ENCODE data around the gene RPRD1B. TPM values are rescaled to one million over a fixed set of nuclear protein-coding genes. Genes with fewer than 3 reads are reported as not detected.

The RPRD1B gene
- total RNA-seq, 2 experiments from 2014 or later = 34.1 to 37.4 TPM

DNA sequence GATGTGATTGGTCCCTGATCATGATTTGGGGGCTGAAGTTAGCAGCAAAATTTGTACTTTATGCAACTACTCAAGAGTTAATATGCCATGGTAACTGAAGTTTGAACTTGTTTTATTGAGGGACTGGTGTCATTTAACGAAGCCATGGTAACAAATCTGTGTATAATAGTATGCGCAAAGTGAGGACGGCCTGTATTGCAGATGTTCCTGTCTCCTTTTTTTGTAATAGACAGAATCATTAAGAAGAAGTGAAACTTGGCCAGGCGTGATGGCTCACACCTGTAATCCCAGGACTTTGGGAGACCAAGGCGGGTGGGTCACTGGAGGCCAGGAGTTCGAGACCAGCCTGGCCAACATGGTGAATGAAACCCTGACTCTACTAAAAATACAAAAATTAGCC, 22.3 kb downstream of the RPRD1B start:
- H3K36me3 Mint-ChIP-seq = peaks cover 27% of the 10 kb centered on the region
- ATAC-seq (no peak), DNase-seq (no peak)
- CTCF ChIA-PET = interaction anchor here (4.3 kb wide), 1 partner anchor 166 kb away, joined by 80 read pairs; no protein-coding TSS in a partner anchor
- H3K4me3 Mint-ChIP-seq = no peak overlapping the region
- no peaks in the 10 kb centered on the region for H3K27me3 Mint-ChIP-seq
- peaks cover 28% of the 10 kb centered on the region for H3K4me1 Mint-ChIP-seq
- no peaks in the 10 kb centered on the region for H3K9me3 Mint-ChIP-seq (ENCODE audit: low read depth)
- no peak overlapping the region for H3K27ac Mint-ChIP-seq

DNA sequence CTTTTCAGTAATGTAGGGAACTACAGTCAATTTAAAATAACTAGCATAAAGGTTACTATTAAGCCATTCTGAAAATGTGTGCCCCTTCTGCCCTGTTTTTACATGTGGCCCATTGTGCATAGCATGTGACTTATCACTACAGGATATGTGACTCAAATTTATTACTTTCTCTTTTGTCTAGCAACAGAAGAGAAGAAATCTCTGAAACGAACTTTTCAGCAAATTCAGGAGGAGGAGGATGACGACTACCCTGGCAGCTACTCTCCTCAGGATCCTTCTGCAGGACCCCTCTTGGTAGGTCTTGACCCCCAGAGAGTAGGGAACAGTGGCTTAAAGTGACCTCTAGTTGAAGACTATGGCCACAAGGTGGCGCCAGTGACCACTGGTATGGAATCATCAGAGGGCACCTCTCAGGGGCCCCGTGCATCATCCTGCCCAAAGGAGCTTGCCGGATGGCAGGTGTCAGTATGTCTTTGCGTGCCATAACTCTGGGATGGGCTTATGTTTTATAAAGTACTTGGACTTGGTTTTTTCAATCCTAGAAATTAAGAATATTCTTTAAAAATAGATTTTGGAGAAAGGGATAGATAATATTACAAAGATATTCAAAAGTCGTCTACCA, 23.9 kb downstream of the RPRD1B start:
- H3K4me1 Mint-ChIP-seq = peaks cover 24% of the 10 kb centered on the region
- H3K9me3 Mint-ChIP-seq (ENCODE audit: low read depth) = no peaks in the 10 kb centered on the region
- DNase-seq (peak; percentile 82), ATAC-seq (peak; percentile 88)
- CTCF ChIA-PET = interaction anchor here (0.7 to 4.4 kb wide), 27 partner anchors 9 to 511 kb away, joined by 3 to 80 read pairs (median 4); partner anchors contain the start of genes RPRD1B, TGM2 and TTI1
- H3K4me3 Mint-ChIP-seq = no peak overlapping the region
- H3K27me3 Mint-ChIP-seq = no peaks in the 10 kb centered on the region
- peak overlapping the region; percentile 44 for H3K27ac Mint-ChIP-seq
- H3K36me3 Mint-ChIP-seq = peaks cover 21% of the 10 kb centered on the region

DNA sequence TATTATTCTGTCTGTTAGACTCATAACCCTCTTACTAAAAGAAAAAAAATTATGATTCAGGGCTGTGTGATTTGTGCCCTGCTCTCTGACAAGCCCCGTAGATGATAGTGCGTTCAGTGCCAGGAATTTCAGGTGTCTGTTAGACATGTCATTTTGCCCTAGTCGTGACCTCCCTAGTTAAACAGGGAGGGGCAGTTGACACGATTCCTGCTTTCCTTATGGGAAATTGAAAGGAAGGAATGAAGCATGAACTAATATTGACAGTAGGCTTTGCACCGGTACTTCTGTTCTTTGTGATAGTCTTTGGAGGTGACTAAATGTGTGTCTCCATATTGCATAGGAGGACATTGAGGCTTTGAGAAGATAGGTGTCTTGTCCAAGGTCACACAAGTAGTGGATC, 26.3 kb downstream of the RPRD1B start:
- H3K4me3 Mint-ChIP-seq = no peak overlapping the region
- ATAC-seq (no peak), DNase-seq (no peak)
- CTCF ChIA-PET = interaction anchor here (0.9 to 4.4 kb wide), 6 partner anchors 13 to 252 kb away, joined by 3 to 80 read pairs (median 16); partner anchors contain the start of gene TGM2
- H3K4me1 Mint-ChIP-seq = peaks cover 26% of the 10 kb centered on the region
- no peaks in the 10 kb centered on the region for H3K27me3 Mint-ChIP-seq
- no peak overlapping the region for H3K27ac Mint-ChIP-seq
- H3K9me3 Mint-ChIP-seq (ENCODE audit: low read depth) = no peaks in the 10 kb centered on the region
- peaks cover 22% of the 10 kb centered on the region for H3K36me3 Mint-ChIP-seq

DNA sequence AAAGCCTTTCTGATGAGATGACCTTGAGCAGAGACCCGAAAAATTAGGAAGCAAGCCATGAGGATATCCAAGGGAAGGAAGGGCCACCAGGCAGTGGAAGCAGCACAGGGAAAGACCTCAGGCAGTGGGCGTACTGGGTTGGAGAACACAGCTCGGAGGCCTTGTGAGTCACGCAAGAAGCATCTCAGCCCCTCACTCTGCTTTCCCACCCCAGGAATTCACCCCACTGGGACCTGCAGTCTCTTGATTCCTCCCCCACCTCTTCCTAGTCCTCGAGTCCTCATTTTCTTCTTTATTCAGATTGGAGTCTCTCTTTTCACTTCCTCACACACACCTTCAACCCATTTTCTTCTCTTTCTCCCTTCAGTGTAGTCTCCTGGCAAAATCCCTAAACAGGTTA, 27.0 kb downstream of the RPRD1B start:
- no peak for DNase-seq
- CTCF ChIA-PET = interaction anchor here (0.7 to 4.4 kb wide), 5 partner anchors 13 to 251 kb away, joined by 3 to 32 read pairs (median 3); no protein-coding TSS in a partner anchor

DNA sequence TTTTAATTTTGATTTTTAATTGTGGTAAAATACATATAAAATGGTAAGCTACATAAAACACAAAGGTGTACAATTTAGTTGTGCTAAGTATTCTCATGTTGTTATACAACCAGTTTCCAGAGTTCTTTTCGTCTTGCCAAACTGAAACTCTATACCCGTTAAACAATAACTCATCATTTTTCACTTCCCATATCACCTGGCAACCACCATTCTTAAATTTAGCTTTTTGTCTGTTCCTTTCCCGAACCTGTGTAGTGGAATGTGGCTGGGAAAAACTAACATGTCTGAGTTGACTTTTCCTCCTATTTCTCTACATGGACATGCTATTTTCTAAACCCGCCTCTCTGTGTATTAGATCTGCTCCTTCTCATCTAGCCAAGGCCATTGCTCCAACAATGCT, 27.6 kb downstream of the RPRD1B start:
- Mint-ChIP-seq H3K36me3 (peaks cover 29% of the 10 kb centered on the region), H3K27me3 (no peaks in the 10 kb centered on the region), H3K4me3 (no peak overlapping the region), H3K27ac (no peak overlapping the region), H3K4me1 (peaks cover 19% of the 10 kb centered on the region), H3K9me3 (ENCODE audit: low read depth) (no peaks in the 10 kb centered on the region)
- DNase-seq (no peak), ATAC-seq (no peak)
- CTCF ChIA-PET = interaction anchor here (0.7 to 4.4 kb wide), 4 partner anchors 12 to 251 kb away, joined by 3 to 32 read pairs (median 4); no protein-coding TSS in a partner anchor

More for the DNA sequence above, 27.0 kb downstream of the RPRD1B start:
- H3K27me3 Mint-ChIP-seq = no peaks in the 10 kb centered on the region
- peaks cover 24% of the 10 kb centered on the region for H3K36me3 Mint-ChIP-seq
- ATAC-seq = no peak
- no peak overlapping the region for H3K4me3 Mint-ChIP-seq
- H3K27ac Mint-ChIP-seq = no peak overlapping the region
- no peaks in the 10 kb centered on the region for H3K9me3 Mint-ChIP-seq (ENCODE audit: low read depth)
- H3K4me1 Mint-ChIP-seq = peaks cover 22% of the 10 kb centered on the region

DNA sequence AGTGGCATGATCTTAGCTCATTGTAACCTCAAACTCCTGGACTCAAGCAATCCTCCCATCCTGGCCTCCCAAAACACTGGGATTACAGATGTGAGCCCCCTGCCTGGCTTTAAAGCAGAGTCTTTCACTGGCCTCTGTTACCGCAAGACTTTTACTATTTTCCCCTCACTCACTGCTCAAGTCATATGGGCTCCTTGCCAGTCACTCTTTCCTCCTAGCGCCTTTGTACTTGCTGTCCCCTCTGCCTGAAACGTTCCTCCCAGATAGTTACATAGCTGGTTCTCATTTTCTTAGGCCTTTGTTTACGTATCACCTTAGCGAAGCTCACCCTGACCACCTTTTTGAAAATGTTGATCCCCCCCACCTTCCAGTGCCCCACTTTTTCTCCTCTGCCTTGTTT, 29.3 kb downstream of the RPRD1B start:
- Mint-ChIP-seq H3K27me3 (no peaks in the 10 kb centered on the region), H3K9me3 (ENCODE audit: low read depth) (no peaks in the 10 kb centered on the region), H3K36me3 (peaks cover 43% of the 10 kb centered on the region), H3K4me3 (no peak overlapping the region), H3K27ac (no peak overlapping the region), H3K4me1 (peaks cover 12% of the 10 kb centered on the region)
- CTCF ChIA-PET = interaction anchor here (0.9 to 1.9 kb wide), 2 partner anchors 10 to 158 kb away, joined by 6 to 8 read pairs; no protein-coding TSS in a partner anchor
- no peak for ATAC-seq
- DNase-seq = no peak

DNA sequence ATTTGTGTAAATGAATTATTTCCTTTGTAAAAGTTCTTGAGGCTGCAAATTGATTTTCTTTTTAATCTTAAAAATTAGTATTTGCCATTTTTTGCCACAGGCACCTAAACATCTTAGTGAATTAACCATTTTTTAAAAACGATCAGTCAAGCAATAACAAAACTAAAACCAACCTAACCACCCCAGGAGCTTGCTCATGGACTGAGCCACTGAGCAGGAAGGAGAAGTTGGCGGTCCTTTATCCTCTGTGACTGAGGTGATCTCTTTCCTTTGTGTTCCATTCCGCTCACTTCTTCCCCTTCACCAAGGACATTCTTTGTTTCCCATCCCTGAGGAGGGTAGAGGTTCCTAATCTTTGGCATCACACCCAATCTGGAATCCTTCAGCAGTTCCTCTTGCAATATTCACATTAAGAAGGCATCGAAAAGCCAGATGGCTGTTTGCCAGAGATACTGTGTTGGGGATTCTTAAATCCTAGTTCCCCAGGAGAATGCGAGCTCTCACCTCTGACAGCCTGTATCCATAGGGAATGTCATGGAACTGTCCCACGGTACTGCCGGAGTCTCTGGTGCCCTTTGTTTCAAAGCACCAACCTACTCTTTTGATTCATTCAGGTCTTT, 30.5 kb downstream of the RPRD1B start:
- CTCF ChIA-PET = interaction anchor here (0.8 to 1.9 kb wide), 2 partner anchors 9 to 157 kb away, joined by 3 to 8 read pairs; no protein-coding TSS in a partner anchor
- H3K9me3 Mint-ChIP-seq (ENCODE audit: low read depth) = no peaks in the 10 kb centered on the region
- no peak overlapping the region for H3K4me3 Mint-ChIP-seq
- H3K27ac Mint-ChIP-seq = no peak overlapping the region
- H3K36me3 Mint-ChIP-seq = peaks cover 47% of the 10 kb centered on the region
- peaks cover 12% of the 10 kb centered on the region for H3K4me1 Mint-ChIP-seq
- no peaks in the 10 kb centered on the region for H3K27me3 Mint-ChIP-seq
- ATAC-seq = no peak
- no peak for DNase-seq

DNA sequence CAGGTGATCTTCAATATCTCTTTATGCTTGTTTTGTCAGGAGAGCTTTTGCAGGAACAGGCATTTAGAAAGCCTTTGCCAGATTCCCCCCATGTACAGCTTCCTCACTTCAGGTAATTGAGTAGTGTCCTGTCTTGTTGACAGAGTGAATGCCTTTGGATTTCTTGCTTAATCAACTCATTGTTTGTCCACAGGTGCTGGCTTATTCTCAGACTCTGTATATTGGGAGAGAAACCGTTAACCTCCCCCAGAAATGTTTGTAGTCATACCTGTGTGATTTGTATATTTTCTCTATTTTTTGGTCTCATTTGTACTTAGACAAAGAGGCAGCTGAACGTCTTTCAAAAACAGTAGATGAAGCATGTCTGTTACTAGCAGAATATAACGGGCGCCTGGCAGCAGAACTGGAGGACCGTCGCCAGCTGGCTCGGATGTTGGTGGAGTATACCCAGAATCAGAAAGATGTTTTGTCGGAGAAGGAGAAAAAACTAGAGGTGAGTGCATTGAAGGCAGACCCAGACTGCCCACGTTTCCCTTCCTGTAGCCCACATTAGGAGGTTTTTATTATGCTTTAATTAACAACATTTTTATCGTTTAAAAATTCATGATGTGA, 32.3 kb downstream of the RPRD1B start:
- Mint-ChIP-seq H3K27ac (no peak overlapping the region), H3K4me1 (peaks cover 2% of the 10 kb centered on the region), H3K36me3 (peaks cover 43% of the 10 kb centered on the region), H3K4me3 (no peak overlapping the region), H3K9me3 (ENCODE audit: low read depth) (no peaks in the 10 kb centered on the region), H3K27me3 (no peaks in the 10 kb centered on the region)
- DNase-seq (no peak), ATAC-seq (no peak)
- CTCF ChIA-PET = no interaction called here

DNA sequence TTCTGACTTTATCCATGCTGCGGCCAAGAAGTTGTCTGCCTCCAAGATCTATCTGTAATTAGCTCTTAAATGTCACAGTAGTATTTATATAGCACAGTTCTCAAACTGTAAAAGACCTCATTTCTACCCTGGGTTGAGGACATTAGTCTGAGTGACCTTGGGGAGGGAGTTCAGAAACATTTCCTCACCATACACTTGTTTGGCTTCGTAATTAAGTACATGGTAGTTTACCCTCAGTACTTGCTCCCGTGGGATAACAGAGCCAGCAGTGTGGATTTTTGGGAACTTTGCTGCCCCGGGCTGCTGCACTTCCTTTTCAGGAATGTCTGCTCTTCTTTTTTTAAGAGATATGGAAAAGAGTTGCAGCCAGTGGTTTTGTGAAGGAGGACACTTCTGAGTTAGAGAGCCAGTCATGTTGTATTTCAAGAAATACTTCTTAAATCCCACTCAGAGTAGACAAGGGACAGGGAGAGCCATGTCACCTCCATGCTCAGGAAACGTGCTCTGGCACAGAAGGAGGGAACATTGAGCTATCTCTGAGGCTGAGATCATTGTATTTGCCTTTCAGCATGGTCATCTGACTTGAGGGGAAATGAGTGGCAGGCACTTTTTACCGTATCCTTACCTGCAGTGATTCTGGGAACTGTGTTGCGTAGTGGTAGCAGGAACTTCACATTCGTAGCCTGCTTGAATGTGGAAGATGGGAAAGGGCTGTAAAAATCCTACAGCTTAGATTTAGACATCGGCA, 33.6 kb downstream of the RPRD1B start:
- Mint-ChIP-seq H3K4me3 (no peak overlapping the region), H3K27me3 (no peaks in the 10 kb centered on the region), H3K9me3 (ENCODE audit: low read depth) (peaks cover 5% of the 10 kb centered on the region), H3K36me3 (peaks cover 54% of the 10 kb centered on the region), H3K27ac (no peak overlapping the region), H3K4me1 (peaks cover 2% of the 10 kb centered on the region)
- CTCF ChIA-PET = interaction anchor here (1.3 to 1.4 kb wide), 2 partner anchors 9 to 154 kb away, joined by 3 to 4 read pairs; no protein-coding TSS in a partner anchor
- ATAC-seq (no peak), DNase-seq (no peak)

DNA sequence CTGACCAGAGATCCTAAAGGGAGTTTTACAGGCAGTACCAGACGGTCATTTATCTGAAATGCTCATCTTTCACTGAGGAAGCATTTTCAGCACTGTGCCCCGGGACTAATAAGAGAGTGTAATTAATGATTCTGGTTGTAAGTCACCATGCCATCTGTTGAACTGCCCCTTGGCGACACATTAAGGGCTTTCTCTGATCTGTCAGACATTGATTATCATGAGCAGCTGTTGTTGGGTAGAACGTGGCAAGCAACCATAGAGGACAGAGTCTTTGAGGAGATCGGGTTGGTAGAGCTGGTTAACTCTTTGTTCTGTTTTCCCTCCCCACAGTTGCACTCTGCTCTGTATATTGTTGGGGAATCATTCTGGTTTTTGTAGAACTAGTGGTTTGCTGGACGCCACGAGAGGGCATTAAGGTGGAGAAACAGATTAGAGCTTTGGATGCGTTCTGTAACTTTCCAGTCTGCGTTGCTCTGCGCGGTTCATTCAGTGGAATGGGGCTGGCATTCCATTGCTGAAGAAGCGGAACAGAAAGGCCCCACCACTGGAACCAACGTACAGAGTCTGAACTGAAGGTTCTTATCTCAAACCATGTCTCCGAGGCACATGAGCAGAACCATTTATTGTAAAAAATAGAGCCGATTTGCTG, 34.3 kb downstream of the RPRD1B start:
- CTCF ChIA-PET = interaction anchor here (1.3 to 1.4 kb wide), 2 partner anchors 10 to 153 kb away, joined by 3 to 4 read pairs; no protein-coding TSS in a partner anchor
- DNase-seq (no peak), ATAC-seq (no peak)
- Mint-ChIP-seq H3K36me3 (peaks cover 61% of the 10 kb centered on the region), H3K9me3 (ENCODE audit: low read depth) (peaks cover 5% of the 10 kb centered on the region), H3K27ac (no peak overlapping the region), H3K4me1 (peaks cover 2% of the 10 kb centered on the region), H3K27me3 (no peaks in the 10 kb centered on the region), H3K4me3 (no peak overlapping the region)

DNA sequence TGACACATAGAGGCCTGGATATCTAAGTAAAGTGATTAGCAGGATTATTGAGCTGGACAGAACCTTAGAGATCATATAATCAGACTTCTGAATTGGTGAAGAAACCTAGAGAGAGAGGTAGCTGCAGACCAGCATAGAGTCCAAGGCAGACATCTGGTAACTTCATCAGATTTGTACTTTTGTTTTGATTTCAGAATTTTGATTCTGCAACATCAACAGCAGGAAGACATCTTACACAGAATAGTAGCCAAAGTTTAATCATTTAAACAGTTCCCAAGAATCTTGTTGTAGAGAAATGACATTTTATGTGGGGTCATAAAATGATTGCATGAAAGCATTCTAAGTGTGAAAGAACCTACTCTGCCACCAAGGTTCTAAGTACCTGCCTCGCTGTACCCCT, 39.4 kb downstream of the RPRD1B start:
- peaks cover 66% of the 10 kb centered on the region for H3K36me3 Mint-ChIP-seq
- no peak for DNase-seq
- no peaks in the 10 kb centered on the region for H3K27me3 Mint-ChIP-seq
- ATAC-seq = no peak
- H3K9me3 Mint-ChIP-seq (ENCODE audit: low read depth) = peaks cover 5% of the 10 kb centered on the region
- peaks cover 2% of the 10 kb centered on the region for H3K4me1 Mint-ChIP-seq
- no peak overlapping the region for H3K27ac Mint-ChIP-seq
- H3K4me3 Mint-ChIP-seq = no peak overlapping the region
- CTCF ChIA-PET = interaction anchor here (0.7 to 6.0 kb wide), 21 partner anchors 9 to 313 kb away, joined by 3 to 56 read pairs (median 5); no protein-coding TSS in a partner anchor

DNA sequence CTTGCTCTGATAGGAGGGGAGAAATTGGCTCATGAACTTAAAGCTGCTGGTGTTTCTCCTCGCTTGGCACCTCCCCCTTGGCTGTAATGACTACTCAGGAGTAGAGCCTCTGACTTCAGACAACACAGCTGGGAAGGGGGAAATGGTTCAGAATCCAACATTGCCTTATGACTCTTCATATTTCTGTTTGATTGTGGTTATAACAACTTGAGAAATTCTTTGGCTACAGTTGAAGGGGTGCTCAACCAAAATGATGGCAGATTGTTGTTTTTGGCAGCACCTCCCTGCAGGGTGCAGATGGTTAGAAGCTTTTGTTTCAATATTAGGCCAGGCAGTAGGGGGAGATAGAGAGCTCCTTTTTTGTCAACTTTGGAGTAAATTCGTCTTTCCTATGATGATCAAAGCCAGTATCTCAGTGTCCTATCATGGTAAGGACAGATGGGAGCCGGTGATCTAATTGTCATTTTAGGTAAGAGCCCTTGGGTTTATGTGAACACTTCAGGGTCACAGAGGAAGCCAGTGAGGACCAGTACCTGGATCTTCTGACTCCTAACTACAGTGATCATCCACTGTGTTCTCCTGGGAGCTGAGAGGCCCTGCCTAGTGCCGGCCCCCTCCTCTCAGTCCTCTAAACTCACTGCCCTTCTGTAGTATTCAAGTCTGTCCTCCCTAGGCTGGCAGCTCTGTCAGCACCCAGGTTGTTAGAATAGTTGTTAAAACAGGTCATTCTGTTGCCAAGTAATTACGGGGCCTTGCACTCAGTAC, 39.9 kb downstream of the RPRD1B start:
- Mint-ChIP-seq H3K4me1 (peaks cover 2% of the 10 kb centered on the region), H3K36me3 (peaks cover 70% of the 10 kb centered on the region), H3K4me3 (no peak overlapping the region), H3K9me3 (ENCODE audit: low read depth) (peaks cover 5% of the 10 kb centered on the region), H3K27me3 (no peaks in the 10 kb centered on the region), H3K27ac (no peak overlapping the region)
- no peak for DNase-seq
- CTCF ChIA-PET = interaction anchor here (0.7 to 6.0 kb wide), 22 partner anchors 9 to 312 kb away, joined by 3 to 56 read pairs (median 4); no protein-coding TSS in a partner anchor
- peak; percentile 55 for ATAC-seq
